GM19468 (cell line): ENCODE measurements around the gene DOCK4.

Experiments
- ATAC-seq: cut with Tn5 transposase; IDR thresholded peaks from one replicate; pipeline ENCODE4 v1.9.1; 2021; ENCODE audit warnings: mild to moderate bottlenecking, moderate library complexity, moderate number of reproducible peaks; ENCODE audit not compliant: unreplicated experiment; ENCODE audit errors: extremely low read depth

Gene DOCK4

GRCh38 chr7:112162142-112162766, 43.9 kb downstream of the DOCK4 start:
- ATAC-seq = no peak

GRCh38 chr7:112161253-112162141, 44.7 kb downstream of the DOCK4 start:
- ATAC-seq = no peak

- no peak for ATAC-seq
Observed at GRCh38 chr7:112160771-112161150, 45.4 kb downstream of the DOCK4 start.

GRCh38 chr7:112160130-112160770, 45.9 kb downstream of the DOCK4 start:
- no peak for ATAC-seq

- ATAC-seq = no peak
Observed at GRCh38 chr7:112159351-112159750, 46.8 kb downstream of the DOCK4 start.

GRCh38 chr7:112157072-112157471, 49.1 kb downstream of the DOCK4 start:
- ATAC-seq = no peak

- ATAC-seq = no peak
Observed at GRCh38 chr7:112156412-112156811, 49.8 kb downstream of the DOCK4 start.

- no peak for ATAC-seq
Observed at GRCh38 chr7:112154690-112155089, 51.5 kb downstream of the DOCK4 start.

- no peak for ATAC-seq
Observed at GRCh38 chr7:112152186-112152585, 54.0 kb downstream of the DOCK4 start.

GRCh38 chr7:112150823-112151641, 55.2 kb downstream of the DOCK4 start:
- ATAC-seq = no peak

- ATAC-seq = no peak
Observed at GRCh38 chr7:112149734-112150133, 56.5 kb downstream of the DOCK4 start.

GRCh38 chr7:112147793-112148361, 58.3 kb downstream of the DOCK4 start:
- no peak for ATAC-seq

GRCh38 chr7:112145206-112145605, 61.0 kb downstream of the DOCK4 start:
- no peak for ATAC-seq

- no peak for ATAC-seq
Observed at GRCh38 chr7:112144284-112145059, 61.7 kb downstream of the DOCK4 start.

GRCh38 chr7:112143582-112143981, 62.6 kb downstream of the DOCK4 start:
- no peak for ATAC-seq

GRCh38 chr7:112143136-112143535, 63.1 kb downstream of the DOCK4 start:
- ATAC-seq = no peak

- no peak for ATAC-seq
Observed at GRCh38 chr7:112140600-112140999, 65.6 kb downstream of the DOCK4 start.

GRCh38 chr7:112138938-112139337, 67.3 kb downstream of the DOCK4 start:
- ATAC-seq = no peak

GRCh38 chr7:112138325-112138852, 67.8 kb downstream of the DOCK4 start:
- ATAC-seq = no peak
